Esophagus squamous epithelium (tissue), 5 donors: ENCODE measurements around the gene LUC7L. TPM values are rescaled to one million over a fixed set of nuclear protein-coding genes. Genes with fewer than 3 reads are reported as not detected.

Experiments
- DNase-seq: peaks from one replicate; lab custom pipeline; 2025; lab: John Stamatoyannopoulos, UW
- H3K27ac ChIP-seq, 4 donors: fragments of 200-600 bp; sonication (generic); one replicate each; pipeline ENCODE4 v1.5.1; 2016 to 2019; ENCODE audit warnings: mild to moderate bottlenecking in 1 of 4
- H3K27me3 ChIP-seq, 4 donors: fragments of 200-600 bp; sonication (generic); 1 replicate in 3 of 4; 2 replicates in 1 of 4; pipeline versions ENCODE4 v1.5.1 to v1.6.0; 2017 to 2021; ENCODE audit warnings: antibody characterized with exemption in 1 of 4
- H3K36me3 ChIP-seq, 3 donors: fragments of 200-600 bp; sonication (generic); one replicate each; pipeline ENCODE4 v1.5.1; 2016 to 2019
- H3K4me1 ChIP-seq, 3 donors: fragments of 200-600 bp; sonication (generic); one replicate each; pipeline ENCODE4 v1.5.1; 2017 to 2019
- H3K4me3 ChIP-seq, 4 donors: fragments of 200-600 bp; sonication (generic); 1 replicate in 3 of 4; 2 replicates in 1 of 4; pipeline ENCODE4 v1.5.1; 2016 to 2019; ENCODE audit warnings: mild to moderate bottlenecking in 2 of 4, moderate library complexity in 1 of 4
- H3K9me3 ChIP-seq, 3 donors: fragments of 200-600 bp; sonication (generic); one replicate each; pipeline ENCODE4 v1.5.1; 2016 to 2019
- POLR2A ChIP-seq, 4 donors: fragments of 450-650 bp; IDR thresholded peaks; one replicate each; pipeline ENCODE4 v1.6.1; 2017; ENCODE audit warnings: antibody characterized with exemption in 4 of 4, mild to moderate bottlenecking in 4 of 4, moderate library complexity in 3 of 4
- WGBS, 2 donors: methylation state at CpG; one replicate each; pipeline ENCODE4 v1.1.5; 2018; 5-methylcytosine and 5-hydroxymethylcytosine counted together
- intact Hi-C: fragments of 100-400 bp; cut with DNase I; formaldehyde crosslinking; loops from one replicate; pipeline ENCODE4 v1.15.0; 2022
- total RNA-seq, 4 donors: library from RNA; depleted of rRNA; stranded (reverse); fragments of >200 nt; gene quantifications; one replicate each; pipeline ENCODE4 v1.1.0, GENCODE V29; 2016
- TF ChIP-seq, protein P1 (sequence below), 6 experiments: fragments of 450-650 bp in 4 of 6; fragments of 200-600 bp in 2 of 6; sonication (generic) in 2 of 6; IDR thresholded peaks; one replicate each; pipeline ENCODE4 v1.5.1; 2016 to 2019; ENCODE audit warnings: antibody characterized with exemption in 6 of 6, mild to moderate bottlenecking in 4 of 6, moderate library complexity in 4 of 6
- donor health status: DM: yes; HTN: yes; CAD: no.

The LUC7L gene
- total RNA-seq, 4 donors from 2014 or later: 33.5 to 74.2 (median 46.5) TPM

GRCh38 chr16:265002-265529 is 35.8 kb upstream of the LUC7L start:
- no peak for TF ChIP-seq POLR2A (IDR thresholded peaks at IDR 0.05)
- TF ChIP-seq, protein P1, sequence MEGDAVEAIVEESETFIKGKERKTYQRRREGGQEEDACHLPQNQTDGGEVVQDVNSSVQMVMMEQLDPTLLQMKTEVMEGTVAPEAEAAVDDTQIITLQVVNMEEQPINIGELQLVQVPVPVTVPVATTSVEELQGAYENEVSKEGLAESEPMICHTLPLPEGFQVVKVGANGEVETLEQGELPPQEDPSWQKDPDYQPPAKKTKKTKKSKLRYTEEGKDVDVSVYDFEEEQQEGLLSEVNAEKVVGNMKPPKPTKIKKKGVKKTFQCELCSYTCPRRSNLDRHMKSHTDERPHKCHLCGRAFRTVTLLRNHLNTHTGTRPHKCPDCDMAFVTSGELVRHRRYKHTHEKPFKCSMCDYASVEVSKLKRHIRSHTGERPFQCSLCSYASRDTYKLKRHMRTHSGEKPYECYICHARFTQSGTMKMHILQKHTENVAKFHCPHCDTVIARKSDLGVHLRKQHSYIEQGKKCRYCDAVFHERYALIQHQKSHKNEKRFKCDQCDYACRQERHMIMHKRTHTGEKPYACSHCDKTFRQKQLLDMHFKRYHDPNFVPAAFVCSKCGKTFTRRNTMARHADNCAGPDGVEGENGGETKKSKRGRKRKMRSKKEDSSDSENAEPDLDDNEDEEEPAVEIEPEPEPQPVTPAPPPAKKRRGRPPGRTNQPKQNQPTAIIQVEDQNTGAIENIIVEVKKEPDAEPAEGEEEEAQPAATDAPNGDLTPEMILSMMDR (IDR thresholded peaks at IDR 0.05): no peak
- WGBS, 2 donors: 93% methylated on average over 8 of the region's 14 CpGs; no CpG with 5 or more reads in 1 of the 2 donors
- peaks cover 0 to 26% (median 3%) of the 10 kb centered on the region in 3 donors for H3K4me1 ChIP-seq
- no peaks in the 10 kb centered on the region for H3K27me3 ChIP-seq
- peaks cover 23 to 56% (median 31%) of the 10 kb centered on the region in 3 donors for H3K36me3 ChIP-seq
- intact Hi-C loops: no loop called here
- no peak for DNase-seq
- H3K9me3 ChIP-seq: no peaks in the 10 kb centered on the region
- H3K4me3 ChIP-seq: no peak overlapping the region
- H3K27ac ChIP-seq: no peak overlapping the region

DNA sequence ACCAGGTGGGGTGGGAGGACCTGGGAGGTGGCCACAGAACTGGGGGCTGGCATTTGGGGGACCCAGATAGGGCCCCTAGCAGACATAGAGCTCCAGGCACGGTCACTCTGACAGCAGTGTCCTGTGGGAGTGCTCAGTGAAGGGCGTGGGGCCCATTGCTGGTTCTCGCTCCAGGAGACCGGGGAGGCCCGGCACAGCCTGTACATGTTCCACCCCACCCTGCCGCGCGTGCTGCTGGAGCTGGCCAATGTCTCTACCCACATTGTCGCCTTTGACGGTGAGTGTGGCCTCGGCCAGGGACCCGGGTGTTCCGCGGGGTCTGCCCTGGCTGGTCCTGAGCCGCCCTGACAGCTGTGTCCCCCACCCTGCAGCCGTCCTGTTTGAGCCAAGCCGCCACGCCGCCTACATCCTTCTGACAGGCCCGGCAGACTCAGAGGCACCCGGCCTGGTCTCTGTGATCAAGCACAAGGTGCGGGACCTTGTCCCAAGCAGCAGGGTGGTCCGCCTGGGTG is 35.2 kb upstream of the LUC7L start:
- no peak for DNase-seq
- intact Hi-C loops: no loop called here
- Histone ChIP-seq H3K9me3 (no peaks in the 10 kb centered on the region), H3K36me3 (peaks cover 27 to 61% (median 36%) of the 10 kb centered on the region in 3 donors), H3K27me3 (no peaks in the 10 kb centered on the region), H3K4me3 (no peak overlapping the region), H3K27ac (no peak overlapping the region), H3K4me1 (peaks cover 0 to 26% (median 3%) of the 10 kb centered on the region in 3 donors)
- 90 to 95% methylated on average over 2 to 8 of the region's 23 CpGs for WGBS, 2 donors
- TF ChIP-seq, protein P1 (IDR thresholded peaks at IDR 0.05): no peak
- TF ChIP-seq POLR2A (IDR thresholded peaks at IDR 0.05): no peak

GRCh38 chr16:263944-264343 is 34.7 kb upstream of the LUC7L start:
- H3K27ac ChIP-seq: no peak overlapping the region
- 90% methylated on average over 2 of the region's 17 CpGs; no CpG with 5 or more reads in 1 of the 2 donors for WGBS, 2 donors

DNA sequence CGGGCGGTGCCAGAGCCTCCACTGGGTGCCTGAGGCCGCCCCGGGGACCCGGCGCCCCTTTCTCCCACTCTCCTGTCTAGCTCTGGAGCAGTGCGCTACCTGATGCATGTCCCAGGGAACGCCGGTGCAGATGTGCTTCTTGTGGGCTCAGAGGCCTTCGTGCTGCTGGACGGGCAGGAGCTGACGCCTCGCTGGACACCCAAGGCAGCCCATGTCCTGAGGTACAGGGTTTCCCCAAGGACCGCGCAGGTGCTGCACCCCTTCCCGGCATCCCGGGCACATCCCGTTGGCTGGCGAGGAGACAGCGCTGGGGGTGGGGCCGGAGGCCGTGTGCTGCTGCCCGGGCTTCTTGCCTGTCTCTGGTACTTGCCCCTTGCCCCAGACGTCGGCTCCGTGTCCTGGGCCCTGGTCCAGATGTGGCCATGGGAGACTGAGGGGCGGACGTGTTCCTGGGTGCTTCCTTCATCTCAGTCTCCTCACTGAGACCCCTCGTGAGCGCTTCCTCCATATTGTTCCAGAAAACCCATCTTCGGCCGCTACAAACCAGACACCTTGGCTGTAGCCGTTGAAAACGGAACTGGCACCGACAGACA is 34.0 kb upstream of the LUC7L start:
- H3K27me3 ChIP-seq: no peaks in the 10 kb centered on the region
- H3K4me3 ChIP-seq: no peak overlapping the region
- WGBS, 2 donors: 93% methylated on average over 5 of the region's 35 CpGs; no CpG with 5 or more reads in 1 of the 2 donors
- intact Hi-C loops: no loop called here
- peaks cover 27 to 73% (median 36%) of the 10 kb centered on the region in 3 donors for H3K36me3 ChIP-seq
- no peak overlapping the region for H3K27ac ChIP-seq
- TF ChIP-seq, protein P1 (IDR thresholded peaks at IDR 0.05): no peak
- TF ChIP-seq POLR2A (IDR thresholded peaks at IDR 0.05): no peak
- no peaks in the 10 kb centered on the region for H3K9me3 ChIP-seq
- peaks cover 0 to 15% (median 0%) of the 10 kb centered on the region in 3 donors for H3K4me1 ChIP-seq
- no peak for DNase-seq

More at GRCh38 chr16:263944-264343, 34.7 kb upstream of the LUC7L start:
- no peaks in the 10 kb centered on the region for H3K27me3 ChIP-seq
- intact Hi-C loops: no loop called here
- H3K36me3 ChIP-seq: peaks cover 27 to 67% (median 36%) of the 10 kb centered on the region in 3 donors
- no peak overlapping the region for H3K4me3 ChIP-seq
- TF ChIP-seq, protein P1 (IDR thresholded peaks at IDR 0.05): no peak
- TF ChIP-seq POLR2A (IDR thresholded peaks at IDR 0.05): no peak
- no peak for DNase-seq
- H3K9me3 ChIP-seq: no peaks in the 10 kb centered on the region
- H3K4me1 ChIP-seq: peaks cover 0 to 22% (median 2%) of the 10 kb centered on the region in 3 donors

DNA sequence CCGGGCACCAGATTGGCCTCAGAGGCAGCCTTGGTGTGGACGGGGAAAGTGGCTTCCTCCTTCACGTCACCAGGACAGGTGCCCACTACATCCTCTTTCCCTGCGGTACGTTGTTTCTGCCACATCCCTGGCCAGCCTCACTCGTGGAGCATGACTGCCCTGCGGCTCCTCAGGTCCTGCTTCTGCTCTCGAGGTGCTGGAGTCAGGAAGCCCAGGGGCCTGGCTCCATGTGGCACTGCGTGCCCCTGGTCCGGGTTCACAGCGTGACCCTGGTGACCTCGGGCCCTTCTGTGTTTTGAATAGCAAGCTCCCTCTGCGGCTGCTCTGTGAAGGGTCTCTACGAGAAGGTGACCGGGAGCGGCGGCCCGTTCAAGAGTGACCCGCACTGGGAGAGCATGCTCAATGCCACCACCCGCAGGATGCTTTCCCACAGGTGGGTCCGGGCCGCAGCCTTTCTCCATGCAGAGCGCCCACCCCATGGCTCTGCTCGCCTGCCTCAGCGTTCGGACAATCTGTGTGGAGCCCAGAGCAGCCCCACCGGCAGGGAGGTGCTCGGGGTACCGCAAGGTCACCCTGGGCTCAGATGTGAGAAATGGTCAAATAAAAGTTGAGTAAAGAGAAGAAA is 33.0 kb upstream of the LUC7L start:
- WGBS, 2 donors: 93 to 94% methylated on average over 15 to 22 of the region's 29 CpGs
- H3K36me3 ChIP-seq: peaks cover 27 to 79% (median 36%) of the 10 kb centered on the region in 3 donors
- H3K27me3 ChIP-seq: no peaks in the 10 kb centered on the region
- intact Hi-C loops: no loop called here
- H3K9me3 ChIP-seq: no peaks in the 10 kb centered on the region
- H3K4me1 ChIP-seq: peaks cover 0 to 10% (median 0%) of the 10 kb centered on the region in 3 donors
- H3K27ac ChIP-seq: no peak overlapping the region
- no peak overlapping the region for H3K4me3 ChIP-seq
- TF ChIP-seq, protein P1 (IDR thresholded peaks at IDR 0.05): no peak
- no peak for TF ChIP-seq POLR2A (IDR thresholded peaks at IDR 0.05)
- no peak for DNase-seq
